Dermis lymphatic vessel endothelial cell (primary cell): ENCODE measurements around the gene CLMN. TPM values are rescaled to one million over a fixed set of nuclear protein-coding genes. Genes with fewer than 3 reads are reported as not detected.

Experiments used
- total RNA-seq: library from RNA; depleted of rRNA; stranded (reverse); fragments of >200 nt; gene quantifications from 2 replicates; pipeline ENCODE4 v1.2.1, GENCODE V29; 2014

The CLMN gene
- total RNA-seq, result 0.33 and 0.43 TPM in 2 replicates

GRCh38 chr14:95319312-95320077 is at the start of gene CLMN:
TSS of gene CLMN (minus strand) at chr14:95319908. CDS start at chr14:95319792, 116 bp downstream.

GRCh38 chr14:95157327-95158189 is 162.2 kb downstream of the CLMN start, which contains the start of gene DICER1:
TSS of gene DICER1 (minus strand) at chr14:95157529. CDS start at chr14:95133458, 24,071 bp downstream.

Other genes with a start within 250 kb of the CLMN start
- gene DICER1, start 162.4 kb downstream of the CLMN start, total RNA-seq, result 29.2 and 35.3 TPM in 2 replicates
- gene SYNE3, start 196.7 kb upstream of the CLMN start, total RNA-seq, result 19.2 and 27.6 TPM in 2 replicates
- 32.2 and 33.4 TPM in 2 replicates for gene GLRX5, start 215.1 kb upstream of the CLMN start, total RNA-seq